ENCODE measurements around the gene GAS6.
"Not testable (repeated sequence)": the region's sequence is repeated elsewhere in the genome, so short reads cannot be mapped to it uniquely, and the experiment has no call there.

The GAS6 gene

GRCh38 chr13:113835461-113836270, 28.2 kb downstream of the GAS6 start:
- DNase-seq, result peak; percentile 17

GRCh38 chr13:113834496-113835200, 29.2 kb downstream of the GAS6 start:
- no peak for DNase-seq

GRCh38 chr13:113834006-113834405, 29.9 kb downstream of the GAS6 start:
- DNase-seq, result not testable (repeated sequence)

GRCh38 chr13:113833111-113833830, 30.6 kb downstream of the GAS6 start:
- no peak for DNase-seq

GRCh38 chr13:113832631-113833030, 31.2 kb downstream of the GAS6 start:
- DNase-seq, result no peak

GRCh38 chr13:113832205-113832604, 31.7 kb downstream of the GAS6 start:
- DNase-seq, result no peak

- no peak for DNase-seq
Observed at GRCh38 chr13:113831061-113831460, 32.8 kb downstream of the GAS6 start.

GRCh38 chr13:113830426-113830950, 33.4 kb downstream of the GAS6 start:
- DNase-seq, result not testable (repeated sequence)

GRCh38 chr13:113828282-113828825, 35.5 kb downstream of the GAS6 start:
- no peak for DNase-seq

GRCh38 chr13:113827021-113827420, 36.9 kb downstream of the GAS6 start:
- no peak for DNase-seq

- DNase-seq, result not testable (repeated sequence)
Observed at GRCh38 chr13:113826446-113826845, 37.4 kb downstream of the GAS6 start.

- no peak for DNase-seq
Observed at GRCh38 chr13:113825841-113826240, 38.0 kb downstream of the GAS6 start.

GRCh38 chr13:113823771-113824170, 40.1 kb downstream of the GAS6 start:
- no peak for DNase-seq

GRCh38 chr13:113822956-113823744, 40.7 kb downstream of the GAS6 start:
- no peak for DNase-seq

- DNase-seq, result no peak
Observed at GRCh38 chr13:113822266-113822665, 41.6 kb downstream of the GAS6 start.

- no peak for DNase-seq
Observed at GRCh38 chr13:113821847-113822246, 42.0 kb downstream of the GAS6 start.

- no peak for DNase-seq
Observed at GRCh38 chr13:113820813-113821651, 42.8 kb downstream of the GAS6 start.

- no peak for DNase-seq
Observed at GRCh38 chr13:113819731-113820715, 43.9 kb downstream of the GAS6 start.

GRCh38 chr13:113819341-113819730, 44.5 kb downstream of the GAS6 start:
- DNase-seq, result no peak

GRCh38 chr13:113818700-113819295, 45.1 kb downstream of the GAS6 start:
- DNase-seq, result no peak
